TTC549 (cell line): ENCODE measurements around the gene IL7R.
"Not testable (repeated sequence)": the region's sequence is repeated elsewhere in the genome, so short reads cannot be mapped to it uniquely, and the experiment has no call there.

Source experiments
- FAIRE-seq: peaks from 2 replicates; lab custom pipeline; 2012; peaks lifted over from hg19 to GRCh38; lab: Jason Lieb, UNC

Gene IL7R

DNA sequence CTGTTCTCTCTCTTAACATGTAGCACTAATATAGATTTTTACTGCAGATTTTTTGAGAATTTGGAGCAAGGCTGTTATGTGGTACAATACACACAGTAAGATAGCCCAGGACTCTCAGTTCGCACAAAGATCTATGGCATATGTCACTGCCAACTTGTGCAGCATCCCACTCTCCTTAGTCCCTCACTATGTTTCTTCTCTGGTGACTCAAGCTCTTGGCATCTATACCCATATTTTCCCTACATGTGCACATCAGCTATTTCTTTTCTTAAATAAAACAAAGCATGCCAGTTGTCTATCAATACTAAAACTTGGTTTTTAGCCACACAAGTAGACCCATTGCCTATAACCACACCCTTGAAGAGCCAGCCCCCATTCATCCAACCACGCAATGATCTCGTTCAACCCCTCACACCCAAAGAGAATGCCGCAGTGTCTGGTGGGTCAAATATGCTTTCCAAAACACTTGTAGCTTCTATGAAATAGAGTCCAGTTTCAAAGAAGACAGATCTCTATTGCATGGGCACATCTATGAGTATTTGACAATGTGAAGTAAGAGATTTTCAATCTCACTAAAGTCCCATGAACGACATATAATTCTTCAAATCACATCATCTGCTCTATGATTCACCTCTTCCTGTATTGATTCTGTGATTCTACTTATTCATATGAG lies 18.2 kb upstream of the IL7R start:
- FAIRE-seq = no peak

DNA sequence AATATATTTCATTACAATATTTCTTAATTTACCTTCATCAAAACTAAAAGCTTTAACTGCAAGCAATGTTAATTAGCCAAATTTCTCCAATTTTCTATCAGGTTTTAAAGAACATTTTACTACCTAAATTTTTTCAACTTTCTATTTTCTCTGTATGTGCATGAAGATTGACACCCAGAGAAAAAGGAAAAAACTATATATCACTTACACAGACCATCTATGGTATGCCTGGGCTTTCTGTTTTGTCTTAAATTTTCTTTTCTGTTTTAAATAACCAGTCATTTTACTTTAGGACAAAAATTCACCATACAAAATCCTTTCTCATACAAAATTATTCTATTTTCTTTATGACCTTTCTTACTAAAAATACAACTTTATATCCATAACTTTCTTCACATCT lies 13.8 kb upstream of the IL7R start:
- FAIRE-seq = no peak

DNA sequence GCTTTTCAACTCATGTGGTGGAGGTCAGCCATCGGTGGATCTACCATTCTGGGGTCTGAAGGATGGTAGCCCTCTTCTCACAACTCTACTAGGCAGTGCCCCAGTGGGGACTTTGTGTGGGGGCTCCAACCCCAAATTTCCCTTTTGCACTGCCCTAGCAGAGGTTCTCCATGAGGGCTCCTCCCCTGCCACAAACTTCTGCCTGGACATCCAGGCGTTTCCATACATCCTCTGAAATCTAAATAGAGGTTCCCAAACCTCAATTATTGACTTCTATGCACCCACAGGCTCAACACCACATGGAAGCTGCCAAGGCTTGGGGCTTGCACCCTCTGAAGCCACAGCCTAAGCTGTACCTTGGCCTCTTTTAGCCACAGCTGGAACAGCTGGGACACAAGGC lies 11.2 kb upstream of the IL7R start:
- FAIRE-seq = not testable (repeated sequence)

DNA sequence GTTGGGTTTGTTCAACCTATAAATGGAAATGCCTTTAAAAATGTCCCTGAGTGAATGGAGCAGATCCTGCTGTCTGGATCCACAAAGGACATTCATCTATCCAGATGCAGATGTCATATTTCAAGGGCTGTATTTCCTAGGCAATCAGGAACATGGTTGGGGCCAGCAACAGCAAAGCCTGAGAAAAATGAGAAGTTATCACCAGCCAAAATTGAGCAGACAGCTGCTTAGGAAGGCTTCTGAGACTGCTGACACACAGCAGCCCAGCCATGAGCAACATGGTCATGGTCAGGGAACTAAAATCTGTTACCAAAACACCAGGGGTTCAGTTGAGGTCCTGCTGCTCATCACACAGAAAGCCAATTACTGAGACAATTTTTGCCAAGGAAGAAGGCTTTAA lies 9.2 kb upstream of the IL7R start:
- FAIRE-seq = no peak

DNA sequence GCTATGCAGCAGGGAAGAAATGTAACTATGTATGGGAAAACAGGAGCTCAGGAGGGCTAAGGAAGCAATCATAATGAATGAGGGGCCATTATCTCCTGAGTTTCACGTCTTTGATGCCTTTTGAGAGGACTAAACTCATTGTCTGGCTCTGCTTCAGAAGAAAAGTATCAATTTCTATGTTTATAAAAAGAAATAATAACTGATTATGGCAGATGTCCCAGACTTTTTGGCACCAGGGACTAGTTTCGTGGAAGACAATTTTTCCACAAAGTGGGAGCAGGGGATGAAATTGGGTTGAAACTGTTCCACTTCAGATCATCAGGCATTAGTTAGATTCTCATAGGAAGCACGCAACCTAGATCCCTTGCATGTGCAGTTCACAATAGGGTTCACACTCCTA lies 8.7 kb upstream of the IL7R start:
- FAIRE-seq = no peak

DNA sequence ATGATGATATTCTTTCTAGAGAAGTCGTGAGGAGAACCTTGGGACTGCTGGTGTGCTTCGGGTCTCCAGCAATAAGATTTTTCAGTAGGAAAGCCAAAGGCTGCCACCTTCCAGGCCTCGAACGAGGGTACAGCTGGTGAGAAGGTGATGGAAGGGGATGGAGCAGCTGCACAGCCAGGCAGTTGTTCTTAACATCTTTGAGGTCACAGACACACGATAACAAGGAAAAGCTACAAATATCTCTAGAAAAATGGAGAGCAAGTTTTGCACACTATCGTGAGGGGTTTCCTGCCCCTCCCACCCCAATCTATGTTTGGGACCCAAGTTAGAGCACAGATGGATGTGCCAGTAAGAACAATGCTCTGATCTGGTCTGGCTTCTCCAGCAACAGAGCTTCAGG lies 6.8 kb upstream of the IL7R start:
- no peak for FAIRE-seq

DNA sequence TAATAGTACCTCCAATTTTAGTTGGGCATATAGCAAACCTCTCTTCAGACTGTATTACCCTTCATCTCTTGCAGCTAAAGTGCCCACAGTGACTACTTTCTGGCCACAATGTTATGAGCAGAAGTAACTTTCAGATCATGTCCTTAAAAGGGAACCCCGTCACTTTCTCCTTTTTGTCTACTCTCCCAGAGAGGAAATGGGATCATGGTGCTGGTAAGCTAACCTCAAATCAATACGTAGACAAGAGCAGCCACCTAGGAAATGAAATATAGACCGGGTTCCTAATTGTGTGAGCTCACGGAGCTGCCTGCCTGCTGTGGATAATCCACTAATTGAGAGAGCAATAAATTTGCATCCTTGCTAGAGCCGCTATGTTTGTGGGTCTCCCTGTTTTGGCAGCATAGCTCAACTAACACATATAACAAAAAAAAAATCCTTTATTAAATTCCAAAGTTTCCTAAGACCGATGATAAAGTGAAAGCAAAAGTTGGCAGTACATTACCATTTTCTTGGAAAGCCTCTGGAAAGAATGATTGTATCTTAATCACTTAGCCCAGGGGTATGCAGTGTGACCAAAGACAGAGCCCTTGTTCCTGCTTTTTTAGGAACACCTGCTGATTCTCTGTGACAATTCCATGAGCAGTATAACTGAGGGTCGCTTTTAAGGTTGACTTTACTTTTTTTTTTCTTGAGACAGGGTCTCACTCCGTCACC lies 5.6 kb upstream of the IL7R start:
- FAIRE-seq = no peak

DNA sequence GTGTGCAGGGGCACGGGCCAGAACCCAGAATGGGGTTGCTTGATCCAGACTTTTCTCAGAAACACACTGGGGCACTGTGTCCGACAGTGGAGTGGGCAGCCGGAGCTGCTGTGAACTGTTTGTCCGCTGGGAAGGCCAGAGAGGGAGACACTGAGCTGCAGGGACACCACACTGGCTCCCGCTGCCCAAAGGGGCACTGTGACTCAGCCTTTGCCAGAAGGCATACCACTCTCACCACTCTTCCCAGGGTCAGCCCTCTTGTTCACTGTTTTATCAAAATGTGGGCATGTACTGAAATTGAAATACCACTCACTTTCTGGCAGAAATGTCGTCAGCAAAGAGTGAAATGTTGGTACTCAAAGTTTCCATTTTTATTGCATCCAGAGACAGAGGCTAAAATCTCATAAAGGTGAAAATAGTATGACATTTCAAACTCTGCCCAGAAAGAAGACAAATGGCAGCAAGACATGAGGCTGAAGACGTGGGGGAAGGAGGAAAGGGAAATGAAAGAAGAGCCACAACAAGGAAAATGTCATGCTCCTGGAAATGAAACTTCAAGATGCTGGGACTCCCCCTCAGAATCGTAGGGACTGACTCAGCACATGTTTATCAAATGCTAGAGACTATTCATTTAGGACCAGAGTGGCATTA lies 4.5 kb upstream of the IL7R start:
- no peak for FAIRE-seq

DNA sequence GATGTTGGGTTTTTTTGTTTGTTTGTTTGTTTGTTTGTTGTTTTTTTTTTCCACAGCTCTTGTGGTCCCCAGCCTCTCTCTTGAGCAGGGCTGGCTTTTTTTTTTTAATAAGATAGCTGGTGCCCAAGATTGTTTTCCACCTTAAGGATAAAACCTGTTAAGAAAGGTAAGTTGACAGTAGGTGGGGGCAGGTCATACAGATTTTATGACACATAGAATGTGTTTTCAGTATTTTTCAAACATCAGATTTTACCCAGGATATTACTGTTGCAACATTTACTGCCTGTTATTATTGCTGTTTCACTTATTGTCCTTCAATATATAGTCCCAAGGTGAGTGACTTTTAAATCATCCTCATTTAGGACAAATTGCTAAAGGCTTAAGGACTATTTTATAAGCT lies 3.9 kb upstream of the IL7R start:
- no peak for FAIRE-seq

DNA sequence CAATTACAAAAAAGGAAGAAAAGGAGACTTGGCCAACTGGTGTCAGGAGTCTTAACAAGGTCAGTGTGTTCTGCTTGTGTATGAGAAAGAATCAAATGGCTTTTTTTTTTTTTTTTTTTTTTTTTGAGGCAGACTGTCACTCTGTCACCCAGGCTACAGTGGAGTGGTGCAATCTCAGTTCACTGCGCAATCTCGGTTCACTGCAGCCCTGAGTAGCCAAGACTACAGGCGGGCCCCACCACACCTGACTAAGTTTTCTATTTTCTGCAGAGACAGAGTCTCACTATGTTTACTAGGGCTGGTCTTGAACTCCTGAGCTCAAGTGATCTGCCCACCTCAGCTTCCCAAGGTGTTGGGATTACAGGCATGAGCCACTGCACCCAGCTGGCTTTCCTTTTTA lies 3.1 kb upstream of the IL7R start:
- FAIRE-seq = no peak

DNA sequence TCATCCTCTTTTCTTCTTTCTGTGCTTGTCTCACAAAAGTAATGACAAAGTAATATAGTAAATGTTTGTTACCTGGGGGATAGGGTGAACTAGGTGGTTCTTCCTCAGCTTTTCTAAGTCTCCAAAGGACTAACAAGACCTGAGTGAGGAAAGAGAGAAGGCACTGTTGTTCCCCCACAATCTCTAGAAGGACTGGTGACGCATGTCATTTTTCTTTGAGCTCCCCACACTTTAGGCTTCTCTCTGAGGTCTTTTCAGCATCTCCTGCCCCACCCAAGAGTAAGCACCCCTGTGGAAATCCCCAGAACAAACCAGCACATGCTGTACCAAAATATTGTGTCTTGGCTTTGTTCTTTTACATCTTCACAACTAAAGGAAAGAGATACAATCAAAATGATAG lies 2.4 kb upstream of the IL7R start:
- FAIRE-seq = no peak

DNA sequence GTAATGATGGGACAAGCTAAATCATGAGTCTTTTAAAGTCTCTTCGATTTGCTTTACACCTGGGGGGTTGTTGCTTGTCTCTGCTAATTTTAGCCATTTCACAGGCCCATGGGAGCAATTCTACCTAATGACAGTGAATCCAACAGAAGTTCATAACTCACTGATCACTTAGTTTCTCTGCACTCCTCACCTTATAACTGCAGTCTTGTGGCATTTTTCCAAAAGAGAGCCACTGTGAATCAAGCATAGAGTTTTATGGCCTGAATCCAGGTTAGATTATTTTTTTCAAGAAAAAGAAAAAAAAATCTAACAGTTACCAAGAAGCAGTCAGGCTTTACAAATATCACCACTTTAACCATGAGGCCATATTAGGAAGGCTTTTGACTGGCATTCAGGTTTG lies 1.5 kb upstream of the IL7R start:
- no peak for FAIRE-seq

DNA sequence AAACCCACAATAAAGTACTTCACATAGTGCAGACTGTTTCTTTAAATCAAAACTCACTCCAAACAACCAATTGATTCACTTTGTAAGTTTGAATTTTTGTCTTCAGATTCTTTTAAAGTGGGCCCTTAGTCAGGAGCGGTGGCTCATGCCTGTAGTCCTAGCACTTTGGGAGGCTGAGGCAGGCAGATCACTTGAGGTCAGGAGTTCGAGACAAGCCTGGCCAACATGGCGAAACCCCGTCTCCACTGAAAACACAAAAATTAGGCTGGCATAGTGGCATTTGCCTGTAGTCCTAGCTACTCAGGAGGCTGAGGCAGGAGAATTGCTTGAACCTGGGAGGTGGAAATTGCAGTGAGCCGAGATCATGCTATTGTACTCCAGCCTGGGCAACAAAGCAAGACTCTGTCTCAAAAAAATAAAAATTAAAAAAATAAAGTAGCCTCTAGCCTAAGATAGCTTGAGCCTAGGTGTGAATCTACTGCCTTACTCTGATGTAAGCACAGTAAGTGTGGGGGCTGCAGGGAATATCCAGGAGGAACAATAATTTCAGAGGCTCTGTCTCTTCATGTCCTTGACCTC lies 416 bp upstream of the IL7R start:
- FAIRE-seq = not testable (repeated sequence)

DNA sequence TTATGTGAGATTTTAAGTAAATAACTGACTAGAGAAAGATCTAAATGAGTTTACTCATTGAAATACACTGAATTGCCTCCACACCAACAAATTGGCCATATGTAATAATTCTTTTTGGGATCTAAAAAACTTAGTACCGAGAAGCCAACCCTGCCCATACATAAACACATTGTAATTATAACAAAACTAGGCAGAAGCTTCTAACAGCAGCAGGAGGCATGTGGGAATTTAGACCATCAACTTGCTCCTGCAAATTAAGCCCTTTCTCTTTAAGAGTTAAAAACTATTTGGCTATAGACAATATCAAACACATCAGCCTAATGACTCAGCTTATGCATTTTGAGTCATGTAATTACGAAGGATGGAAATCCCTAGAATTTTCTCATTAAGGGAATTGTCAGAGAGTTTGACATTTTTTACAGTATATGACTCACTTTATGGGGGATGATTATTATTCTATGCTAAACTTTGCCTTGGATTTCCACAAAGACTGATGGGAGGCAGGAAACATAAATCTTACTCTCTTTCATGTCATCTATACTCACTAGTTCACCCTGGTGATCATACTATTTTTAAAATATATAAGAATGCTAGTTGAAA lies 1.0 kb downstream of the IL7R start:
- FAIRE-seq = no peak

DNA sequence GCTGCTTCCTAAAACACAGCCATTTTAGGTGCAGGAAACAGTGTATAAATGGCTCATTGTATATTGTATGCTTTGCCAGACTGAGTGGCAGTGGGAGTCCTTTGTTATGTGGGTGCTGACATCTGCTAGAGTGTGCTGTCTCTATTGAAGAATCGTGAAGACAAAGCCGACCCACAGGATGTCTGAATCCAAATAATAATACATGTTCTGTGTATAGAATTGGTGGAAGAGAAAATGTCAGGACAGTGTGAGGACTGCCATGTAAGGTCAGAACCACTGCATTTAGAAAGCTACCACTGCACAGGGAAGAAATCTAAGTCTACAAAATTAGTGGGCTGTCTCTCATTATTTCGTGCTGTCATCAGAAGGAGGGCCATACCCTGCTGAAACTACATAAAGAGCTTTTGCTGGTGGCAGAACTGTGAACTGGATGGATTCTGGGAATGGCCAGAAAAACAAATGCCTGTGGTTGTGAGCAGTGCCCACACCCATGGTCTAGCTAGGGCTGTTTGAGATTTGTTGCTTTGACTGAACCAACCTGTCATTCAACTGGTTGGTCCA lies 2.5 kb downstream of the IL7R start:
- no peak for FAIRE-seq

DNA sequence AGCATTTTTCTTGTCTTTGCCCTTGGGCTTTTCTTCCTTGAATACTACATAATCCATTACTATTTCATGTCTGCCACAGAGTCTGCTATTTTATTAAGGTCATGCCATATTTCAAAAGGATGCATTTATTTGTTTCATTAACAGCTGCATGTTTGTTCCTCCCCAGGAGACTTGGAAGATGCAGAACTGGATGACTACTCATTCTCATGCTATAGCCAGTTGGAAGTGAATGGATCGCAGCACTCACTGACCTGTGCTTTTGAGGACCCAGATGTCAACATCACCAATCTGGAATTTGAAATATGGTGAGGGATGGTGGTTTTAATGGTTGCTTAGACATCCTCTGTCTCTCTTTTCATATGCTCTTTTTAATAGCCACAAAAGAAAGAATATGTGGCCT lies 4.0 kb downstream of the IL7R start:
- no peak for FAIRE-seq

DNA sequence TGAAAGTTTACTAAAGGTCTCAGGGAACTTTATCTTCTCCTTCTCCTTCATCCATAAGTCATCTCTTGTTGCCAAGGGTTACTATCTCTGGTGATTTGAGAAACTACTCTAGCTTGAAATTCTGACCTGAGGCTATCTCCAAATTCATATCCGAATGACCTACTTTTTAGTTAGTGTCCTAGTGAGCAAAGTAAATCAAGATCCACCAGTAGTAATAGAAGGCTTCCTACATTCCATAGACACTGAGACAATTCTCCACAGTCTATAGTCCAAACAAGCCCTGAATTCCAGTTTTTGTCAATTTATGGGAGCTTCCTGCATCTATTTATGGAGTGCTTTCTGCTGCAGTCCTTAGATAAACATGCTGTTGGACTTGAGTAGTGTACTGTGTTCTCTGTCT lies 5.0 kb downstream of the IL7R start:
- FAIRE-seq = no peak

DNA sequence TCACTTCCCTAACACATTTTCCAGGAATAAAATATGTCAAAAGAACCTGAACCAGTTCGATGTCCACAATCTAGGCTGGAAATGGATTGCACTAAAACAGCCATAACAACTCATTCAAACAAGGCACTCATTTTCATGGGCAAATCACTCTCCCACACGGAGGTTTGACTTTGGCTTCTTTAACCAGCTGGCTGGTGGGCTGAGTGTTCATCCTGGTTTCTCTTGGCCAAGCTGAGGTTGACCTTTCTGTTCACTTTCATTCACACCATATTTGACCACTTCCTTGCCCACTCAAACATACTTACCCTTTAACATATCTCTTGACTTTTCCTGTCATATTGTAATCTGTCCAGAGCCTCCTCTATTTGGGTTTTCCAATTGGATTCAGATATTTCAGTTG lies 5.4 kb downstream of the IL7R start:
- no peak for FAIRE-seq

DNA sequence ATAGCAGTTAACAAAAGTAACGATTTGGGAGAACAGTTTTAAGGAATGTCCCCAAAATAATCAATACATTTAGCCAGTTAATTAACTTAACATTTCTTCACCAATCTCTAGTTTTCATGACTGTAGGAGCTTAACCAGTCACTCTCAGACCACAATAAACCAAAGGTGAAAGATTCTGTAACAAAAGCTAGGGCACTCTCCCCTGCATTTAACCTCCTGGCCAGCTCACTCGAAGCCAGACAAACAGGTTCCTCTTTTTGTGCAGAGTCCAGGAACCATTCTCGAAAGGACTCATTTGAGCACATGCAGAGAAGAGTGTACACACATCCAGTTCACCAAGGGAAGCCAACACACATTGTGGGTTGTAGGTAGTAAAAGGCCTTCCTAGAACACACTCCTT lies 6.5 kb downstream of the IL7R start:
- no peak for FAIRE-seq

DNA sequence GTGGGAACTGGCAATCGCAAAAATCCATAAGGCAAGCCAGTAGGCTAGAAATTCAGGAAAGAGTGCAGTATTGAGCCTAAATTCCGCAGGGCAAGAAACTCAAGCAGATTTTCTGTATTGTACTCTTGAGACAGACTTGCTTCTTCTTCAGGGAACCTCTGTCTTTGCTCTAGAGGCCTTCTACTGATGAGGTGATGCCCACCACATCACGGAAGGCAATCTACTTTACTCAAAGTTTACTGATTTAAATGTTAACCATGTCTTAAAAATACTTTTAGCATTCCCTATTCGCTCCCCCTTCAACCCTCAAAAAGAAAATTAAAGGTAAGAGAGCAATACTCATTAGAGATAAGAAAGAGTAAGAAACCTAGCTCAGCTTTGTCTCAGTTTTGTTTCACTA lies 11.3 kb downstream of the IL7R start:
- no peak for FAIRE-seq

DNA sequence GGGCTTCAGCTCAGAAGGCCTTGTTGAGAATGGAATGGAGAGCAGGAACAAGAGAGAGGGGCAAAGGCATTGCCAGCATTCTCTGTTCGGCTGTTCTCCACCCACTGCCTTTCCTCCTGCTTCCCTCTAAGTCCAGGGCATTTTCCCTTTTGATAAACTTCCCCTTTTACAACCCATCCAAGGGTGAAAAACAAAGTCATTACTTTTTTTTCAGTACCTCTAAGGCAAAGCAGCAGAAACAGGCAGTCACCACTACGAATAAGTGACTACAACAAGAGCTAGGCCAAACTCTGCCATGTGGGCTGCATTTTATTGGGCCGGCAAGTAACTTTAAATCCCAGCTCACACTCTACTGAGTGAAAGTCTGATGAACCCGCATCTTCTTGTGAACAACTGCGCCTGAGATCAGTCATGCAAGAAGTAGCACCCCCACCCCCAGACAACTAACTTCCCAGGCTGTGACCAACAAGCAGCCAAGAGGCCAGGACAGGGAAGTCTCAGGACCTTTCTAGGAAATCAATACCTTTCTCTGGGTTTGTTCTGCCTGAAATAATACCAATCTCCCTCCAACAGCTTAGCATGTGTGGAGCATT lies 13.1 kb downstream of the IL7R start:
- no peak for FAIRE-seq

DNA sequence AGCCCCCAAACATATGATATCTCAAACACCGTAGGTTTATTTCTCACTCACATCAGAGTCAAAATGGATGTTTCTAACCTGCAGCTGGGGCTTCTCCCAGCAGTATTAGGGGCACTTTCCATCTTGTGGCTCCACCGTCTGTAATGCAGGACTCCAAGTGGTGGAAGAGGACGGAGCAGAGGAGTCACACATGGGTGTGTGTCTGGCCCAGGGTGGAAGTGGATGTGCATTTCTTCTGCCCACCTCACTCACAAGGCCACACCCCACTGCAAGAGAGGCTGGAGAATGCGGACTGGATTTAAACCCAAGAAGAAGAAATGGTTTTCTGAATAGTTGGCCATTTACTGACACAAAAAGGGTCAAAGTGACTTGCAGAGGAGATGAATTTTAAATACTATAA lies 13.9 kb downstream of the IL7R start:
- no peak for FAIRE-seq
